H1 (cell line): Measurements from ENCODE around the gene PSMB4. TPM values are rescaled to one million over a fixed set of nuclear protein-coding genes. Genes with fewer than 3 reads are reported as not detected.

Experiments
- CHD1 ChIP-seq: IDR thresholded peaks from 2 replicates; pipeline ENCODE4 v1.6.1; 2012; ENCODE audit warnings: low read depth, low read length, improper control_type of control experiment
- RFX5 ChIP-seq: IDR thresholded peaks from 2 replicates; pipeline ENCODE4 v1.6.1; 2011; ENCODE audit warnings: low read depth, low read length, improper control_type of control experiment, borderline replicate concordance
- polyA plus RNA-seq, 7 experiments: library from polyadenylated mRNA; depleted of rRNA in 3 of 7; stranded (reverse) in 5 of 7; unstranded in 2 of 7; fragments of >200 nt in 5 of 7; fragments of 200-250 nt in 2 of 7; gene quantifications; 1 replicate in 5 of 7; 2 replicates in 1 of 7; 4 replicates in 1 of 7; pipeline versions ENCODE4 v1.2.1 to v1.2.3, GENCODE V29; 2011 to 2013; ENCODE audit warnings: missing spikeins in 2 of 7, mixed read lengths in 2 of 7
- total RNA-seq: library from RNA; stranded (reverse); fragmentation: NEBNext Ultra II Directional; extraction: Animal tissue kit (Norgen Biotek cat#: 25700); gene quantifications from 2 replicates; pipeline ENCODE4 v1.2.1, GENCODE V29; 2021

Gene PSMB4
- total and polyA plus RNA-seq, 2 of the 8 experiments (the other 6 are each of a cell fraction or from before 2014, with no cell fraction given) = 430 to 1,098 TPM

DNA sequence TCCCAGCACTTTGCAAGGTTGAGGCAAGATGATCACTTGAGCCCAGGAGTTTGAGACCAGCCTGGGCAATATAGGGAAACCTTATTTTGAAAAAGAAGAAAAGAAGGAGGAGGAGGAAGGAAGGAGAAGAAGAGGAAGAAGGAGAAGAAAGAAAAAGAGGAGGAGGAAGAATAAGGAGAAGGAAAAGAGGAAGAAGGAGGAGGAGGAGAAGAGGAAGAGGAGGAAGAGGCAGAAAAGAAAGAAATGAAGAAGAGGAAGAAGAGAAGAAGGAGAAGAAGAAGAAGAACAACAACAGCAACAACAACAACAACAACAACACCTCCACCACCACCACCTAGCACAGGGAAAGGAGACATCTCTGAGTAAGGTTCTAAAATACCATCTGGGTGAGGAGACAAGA lies 37.5 kb upstream of the PSMB4 start (continued):
- no peak for TF ChIP-seq RFX5
- no peak for TF ChIP-seq CHD1
